Measurements from ENCODE around the gene IGF2.

Gene IGF2

GRCh38 chr11:2090172-2091111 is 48.7 kb downstream of the IGF2 start:
- DNase-seq: no peak

GRCh38 chr11:2089536-2090165 is 49.5 kb downstream of the IGF2 start:
- DNase-seq: no peak

DNA sequence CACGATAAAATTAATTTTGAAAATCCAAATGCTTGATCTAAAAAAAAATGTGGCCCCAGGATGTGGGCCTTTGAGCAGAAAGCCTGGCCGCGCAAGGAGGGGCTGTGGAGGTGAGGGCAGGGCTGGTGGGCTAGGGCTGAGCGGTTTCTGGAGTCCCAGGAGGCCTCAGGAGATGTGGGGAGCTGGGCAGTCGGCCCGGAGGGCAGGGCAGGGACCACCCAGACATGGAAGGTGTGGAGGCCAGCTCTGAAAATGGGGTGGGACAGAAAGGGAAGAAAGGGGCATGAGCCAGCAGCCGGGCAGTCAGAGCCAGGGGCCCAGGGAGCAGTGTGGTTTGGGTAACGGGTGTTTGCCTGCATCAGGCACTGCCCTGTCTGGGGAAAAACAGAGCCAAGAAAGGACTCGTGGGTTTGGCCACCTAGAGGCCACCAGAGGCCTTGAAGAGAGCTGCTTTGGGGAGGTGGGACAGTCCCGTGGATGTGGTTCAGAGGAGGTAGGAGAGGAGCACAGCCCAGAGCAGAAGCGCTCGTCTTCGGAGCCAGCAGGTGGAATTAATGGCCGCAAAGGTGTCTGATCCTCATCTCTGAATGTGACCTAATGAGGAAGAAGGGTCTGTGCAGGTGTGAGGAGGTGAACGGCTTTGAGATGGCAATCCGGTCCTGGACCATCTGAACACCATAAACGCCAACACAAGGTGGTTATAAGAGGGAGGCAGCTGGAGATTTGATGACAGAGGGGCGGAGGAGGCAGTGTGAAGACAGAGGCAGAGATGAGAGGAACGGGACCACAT is 50.2 kb downstream of the IGF2 start:
- DNase-seq: no peak

- DNase-seq: no peak
Observed at GRCh38 chr11:2088284-2088683, 50.9 kb downstream of the IGF2 start.

DNA sequence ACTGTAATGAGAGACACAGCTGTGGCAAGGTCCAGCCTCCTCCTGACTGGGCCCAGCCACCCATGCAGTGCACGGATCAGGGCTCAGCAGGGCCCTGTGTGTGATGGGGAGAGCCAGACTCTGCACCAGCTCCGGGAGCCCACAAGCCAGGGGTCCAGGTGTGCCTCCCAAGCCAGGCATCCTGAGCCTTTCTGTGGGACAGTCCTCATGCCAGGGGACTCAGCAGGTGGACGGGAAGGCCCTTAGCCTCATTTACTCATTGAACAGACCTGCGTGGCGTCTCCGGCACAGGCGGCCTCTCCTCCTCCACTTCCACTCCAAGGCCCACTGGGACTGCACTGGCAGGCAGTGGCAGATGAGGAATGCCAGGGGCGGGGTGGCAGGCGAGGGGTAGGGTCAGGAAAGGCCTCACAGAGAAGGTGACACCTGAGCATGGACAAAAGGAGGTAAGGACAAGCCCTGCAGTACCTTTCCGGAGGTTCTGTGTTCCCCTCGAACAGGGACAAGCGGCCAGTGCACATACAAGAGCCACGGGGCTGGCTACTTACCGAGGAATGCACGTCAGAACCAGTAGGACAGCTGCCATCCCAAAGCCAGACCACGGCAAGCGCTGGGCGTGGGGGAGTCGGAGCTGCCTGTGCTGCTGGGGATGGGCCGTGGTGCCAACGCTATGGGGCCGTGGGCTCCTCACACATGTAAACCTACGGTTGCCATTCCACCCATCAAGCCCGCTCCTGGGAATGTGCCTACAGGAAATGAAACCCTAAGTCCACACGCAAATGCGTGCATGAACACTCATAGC is 52.7 kb downstream of the IGF2 start:
- DNase-seq: no peak

GRCh38 chr11:2085251-2086066 is 53.7 kb downstream of the IGF2 start:
- no peak for DNase-seq

- DNase-seq: no peak
Observed at GRCh38 chr11:2084721-2085120, 54.5 kb downstream of the IGF2 start.
